Stomach (tissue), 4 donors: Measurements from ENCODE around the gene INPP5A.

Source experiments
- CTCF ChIP-seq, 7 experiments: fragments of 450-650 bp in 4 of 7; fragments of 200-600 bp in 3 of 7; sonication (generic) in 3 of 7; IDR thresholded peaks; one replicate each; pipeline ENCODE4 v1.5.1; 2016 to 2019; ENCODE audit warnings: antibody characterized with exemption in 7 of 7, control low read depth in 2 of 7, mild to moderate bottlenecking in 1 of 7
- POLR2A ChIP-seq, 4 donors: fragments of 450-650 bp; IDR thresholded peaks; one replicate each; pipeline ENCODE4 v1.6.1; 2016; ENCODE audit warnings: antibody characterized with exemption in 4 of 4, control low read depth in 2 of 4, mild to moderate bottlenecking in 1 of 4, moderate library complexity in 1 of 4
- POLR2AphosphoS5 ChIP-seq, 3 donors: sonication (generic); formaldehyde crosslinking; IDR thresholded peaks; one replicate each; pipeline ENCODE4 v1.6.1; 2016; ENCODE audit warnings: antibody characterized with exemption in 3 of 3

- no peak for TF ChIP-seq CTCF (IDR thresholded peaks at IDR 0.05)
- no peak for TF ChIP-seq POLR2A (IDR thresholded peaks at IDR 0.05)
- no peak for TF ChIP-seq POLR2AphosphoS5 (IDR thresholded peaks at IDR 0.05)
Observed at GRCh38 chr10:132496360-132497062, 41.1 kb upstream of the INPP5A start.
